NT2/D1 (cell line): ENCODE data around the gene TENM3.

Experiments used
- DNase-seq: peaks from one replicate; pipeline ENCODE4 v3.0.0-alpha.2; 2011; ENCODE audit warnings: low read depth, low spot score
- H3K27me3 ChIP-seq: 2 replicates; pipeline ENCODE4 v1.6.0; 2011; ENCODE audit warnings: mild to moderate bottlenecking; ENCODE audit not compliant: insufficient read length, insufficient read depth
- H3K36me3 ChIP-seq: 2 replicates; pipeline ENCODE4 v1.6.1; 2011; ENCODE audit warnings: mild to moderate bottlenecking, low read length, mixed read lengths; ENCODE audit not compliant: insufficient read depth, insufficient read length
- H3K4me1 ChIP-seq: 2 replicates; pipeline ENCODE4 v1.5.1; 2011; ENCODE audit not compliant: insufficient read depth, insufficient read length
- H3K4me3 ChIP-seq: 2 replicates; pipeline ENCODE4 v1.5.1; 2011; ENCODE audit warnings: low read depth; ENCODE audit not compliant: insufficient read length
- H3K9ac ChIP-seq: 2 replicates; pipeline ENCODE4 v1.6.0; 2011; ENCODE audit warnings: low read depth; ENCODE audit not compliant: insufficient read length
- H3K9me3 ChIP-seq: 2 replicates; pipeline ENCODE4 v1.5.1; 2011; ENCODE audit warnings: mild to moderate bottlenecking, low read length; ENCODE audit not compliant: insufficient read depth
- SUZ12 ChIP-seq: IDR thresholded peaks from 2 replicates; pipeline ENCODE4 v1.6.1; 2011; ENCODE audit not compliant: insufficient read length, insufficient read depth; ENCODE audit errors: extremely low read depth
- YY1 ChIP-seq: IDR thresholded peaks from 2 replicates; pipeline ENCODE4 v1.6.1; 2011; ENCODE audit not compliant: insufficient read length, insufficient read depth
- ZNF274 ChIP-seq: IDR thresholded peaks from 2 replicates; pipeline ENCODE4 v1.6.1; 2011; ENCODE audit warnings: mild to moderate bottlenecking, low read depth, low read length

The TENM3 gene

GRCh38 chr4:182704077-182704476, 460.9 kb downstream of the TENM3 start:
- Histone ChIP-seq H3K9me3 (no peaks in the 10 kb centered on the region), H3K27me3 (no peaks in the 10 kb centered on the region), H3K9ac (no peak overlapping the region), H3K36me3 (no peaks in the 10 kb centered on the region), H3K4me3 (no peak overlapping the region), H3K4me1 (no peaks in the 10 kb centered on the region)
- TF ChIP-seq YY1: no peak
- no peak for TF ChIP-seq ZNF274
- TF ChIP-seq SUZ12: no peak
- no peak for DNase-seq

GRCh38 chr4:182704948-182705347, 461.7 kb downstream of the TENM3 start:
- Histone ChIP-seq H3K9ac (no peak overlapping the region), H3K4me3 (no peak overlapping the region), H3K27me3 (no peaks in the 10 kb centered on the region), H3K9me3 (no peaks in the 10 kb centered on the region), H3K36me3 (no peaks in the 10 kb centered on the region), H3K4me1 (no peaks in the 10 kb centered on the region)
- DNase-seq: no peak
- TF ChIP-seq SUZ12 (no peak), ZNF274 (no peak), YY1 (no peak)

GRCh38 chr4:182705389-182705788, 462.2 kb downstream of the TENM3 start:
- H3K4me3 ChIP-seq: no peak overlapping the region
- no peak overlapping the region for H3K9ac ChIP-seq
- no peaks in the 10 kb centered on the region for H3K9me3 ChIP-seq
- no peaks in the 10 kb centered on the region for H3K27me3 ChIP-seq
- DNase-seq: no peak
- H3K36me3 ChIP-seq: no peaks in the 10 kb centered on the region
- H3K4me1 ChIP-seq: no peaks in the 10 kb centered on the region
- TF ChIP-seq YY1 (no peak), ZNF274 (no peak), SUZ12 (no peak)

GRCh38 chr4:182711211-182711610, 468.0 kb downstream of the TENM3 start:
- no peak for DNase-seq
- no peaks in the 10 kb centered on the region for H3K4me1 ChIP-seq
- no peaks in the 10 kb centered on the region for H3K27me3 ChIP-seq
- TF ChIP-seq YY1 (no peak), SUZ12 (no peak), ZNF274 (no peak)
- no peak overlapping the region for H3K9ac ChIP-seq
- H3K4me3 ChIP-seq: no peak overlapping the region
- peaks cover 3% of the 10 kb centered on the region for H3K36me3 ChIP-seq
- no peaks in the 10 kb centered on the region for H3K9me3 ChIP-seq

GRCh38 chr4:182715548-182715947, 472.3 kb downstream of the TENM3 start:
- no peak for TF ChIP-seq ZNF274
- TF ChIP-seq SUZ12: no peak
- TF ChIP-seq YY1: no peak
- Histone ChIP-seq H3K36me3 (peaks cover 3% of the 10 kb centered on the region), H3K9ac (no peak overlapping the region), H3K27me3 (no peaks in the 10 kb centered on the region), H3K4me3 (no peak overlapping the region), H3K9me3 (no peaks in the 10 kb centered on the region), H3K4me1 (no peaks in the 10 kb centered on the region)
- DNase-seq: no peak

- Histone ChIP-seq H3K9ac (no peak overlapping the region), H3K9me3 (no peaks in the 10 kb centered on the region), H3K36me3 (peaks cover 3% of the 10 kb centered on the region)
Observed at GRCh38 chr4:182716192-182716591, 473.0 kb downstream of the TENM3 start.

GRCh38 chr4:182717788-182718583, 474.8 kb downstream of the TENM3 start:
- TF ChIP-seq ZNF274: no peak
- no peak for TF ChIP-seq YY1
- TF ChIP-seq SUZ12: no peak
- H3K4me1 ChIP-seq: no peaks in the 10 kb centered on the region
- peaks cover 3% of the 10 kb centered on the region for H3K36me3 ChIP-seq
- no peak overlapping the region for H3K9ac ChIP-seq
- no peaks in the 10 kb centered on the region for H3K27me3 ChIP-seq
- no peaks in the 10 kb centered on the region for H3K9me3 ChIP-seq
- H3K4me3 ChIP-seq: no peak overlapping the region
- DNase-seq: no peak

More at GRCh38 chr4:182716192-182716591, 473.0 kb downstream of the TENM3 start:
- H3K4me3 ChIP-seq: no peak overlapping the region
- TF ChIP-seq SUZ12: no peak
- TF ChIP-seq ZNF274: no peak
- DNase-seq: no peak
- H3K4me1 ChIP-seq: no peaks in the 10 kb centered on the region
- H3K27me3 ChIP-seq: no peaks in the 10 kb centered on the region

GRCh38 chr4:182724414-182724813, 481.2 kb downstream of the TENM3 start:
- H3K9me3 ChIP-seq: no peaks in the 10 kb centered on the region
- H3K9ac ChIP-seq: no peak overlapping the region
- no peaks in the 10 kb centered on the region for H3K4me1 ChIP-seq
- H3K36me3 ChIP-seq: peaks cover 7% of the 10 kb centered on the region
- no peaks in the 10 kb centered on the region for H3K27me3 ChIP-seq
- H3K4me3 ChIP-seq: no peak overlapping the region
- no peak for DNase-seq
- TF ChIP-seq YY1 (no peak), SUZ12 (no peak), ZNF274 (no peak)
